A673 (cell line): ENCODE results near the gene TTC21A.

Experiments used
- EZH2 ChIP-seq: fragments of 200-600 bp; sonication (generic); IDR thresholded peaks from 2 replicates; pipeline ENCODE4 v1.6.1; 2017; ENCODE audit warnings: borderline replicate concordance, low read depth, mild to moderate bottlenecking, mixed read lengths, antibody characterized with exemption, low read length; ENCODE audit not compliant: poor library complexity, severe bottlenecking
- TF ChIP-seq, protein P1 (sequence below): fragments of 300-800, 200-600 bp; sonication (generic); conservative IDR thresholded peaks from 2 replicates; pipeline ENCODE4 v1.5.1; 2017; ENCODE audit warnings: low read depth, mild to moderate bottlenecking, antibody characterized with exemption, low read length, moderate library complexity, mixed read lengths

DNA sequence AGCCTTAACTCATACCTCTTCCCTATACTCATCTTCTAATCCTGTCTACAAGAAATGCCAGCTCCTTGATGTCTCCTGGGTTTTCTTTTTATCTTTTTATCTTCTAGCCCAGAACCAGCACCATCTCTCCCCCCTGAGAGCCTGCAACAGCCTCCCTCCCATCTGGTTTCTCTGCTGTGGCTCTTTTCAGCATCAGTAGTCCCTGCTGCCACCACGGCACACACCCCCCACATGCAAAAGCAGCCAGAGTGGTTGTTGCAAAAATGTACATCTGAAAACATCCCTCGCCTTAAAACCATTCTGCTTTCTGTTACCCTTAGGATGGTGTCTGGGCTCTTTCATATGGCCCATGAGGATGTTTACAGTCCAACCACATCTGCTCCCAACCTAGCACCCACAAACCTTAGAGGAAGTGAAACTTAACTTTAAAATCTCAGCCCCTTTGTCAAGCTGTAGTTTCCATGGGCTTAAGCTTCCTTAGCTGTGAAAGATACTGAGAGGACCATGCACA is 775 bp downstream of the TTC21A start:
- TF ChIP-seq, protein P1, sequence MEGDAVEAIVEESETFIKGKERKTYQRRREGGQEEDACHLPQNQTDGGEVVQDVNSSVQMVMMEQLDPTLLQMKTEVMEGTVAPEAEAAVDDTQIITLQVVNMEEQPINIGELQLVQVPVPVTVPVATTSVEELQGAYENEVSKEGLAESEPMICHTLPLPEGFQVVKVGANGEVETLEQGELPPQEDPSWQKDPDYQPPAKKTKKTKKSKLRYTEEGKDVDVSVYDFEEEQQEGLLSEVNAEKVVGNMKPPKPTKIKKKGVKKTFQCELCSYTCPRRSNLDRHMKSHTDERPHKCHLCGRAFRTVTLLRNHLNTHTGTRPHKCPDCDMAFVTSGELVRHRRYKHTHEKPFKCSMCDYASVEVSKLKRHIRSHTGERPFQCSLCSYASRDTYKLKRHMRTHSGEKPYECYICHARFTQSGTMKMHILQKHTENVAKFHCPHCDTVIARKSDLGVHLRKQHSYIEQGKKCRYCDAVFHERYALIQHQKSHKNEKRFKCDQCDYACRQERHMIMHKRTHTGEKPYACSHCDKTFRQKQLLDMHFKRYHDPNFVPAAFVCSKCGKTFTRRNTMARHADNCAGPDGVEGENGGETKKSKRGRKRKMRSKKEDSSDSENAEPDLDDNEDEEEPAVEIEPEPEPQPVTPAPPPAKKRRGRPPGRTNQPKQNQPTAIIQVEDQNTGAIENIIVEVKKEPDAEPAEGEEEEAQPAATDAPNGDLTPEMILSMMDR: no peak
- TF ChIP-seq EZH2: no peak
